ENCODE results near the gene MIR17HG.
A peak's percentile ranks its signal among the peaks of the same experiment; 100 is the strongest.

The MIR17HG gene

GRCh38 chr13:91401920-91402319, 54.4 kb downstream of the MIR17HG start:
- in situ Hi-C loops (cut with MboI; ENCODE audit: low pct_unique_long_range_greater_than_20kb, low sequenced_read_pairs), result no loop called here

More at GRCh38 chr13:91401920-91402319, 54.4 kb downstream of the MIR17HG start:
- peak; percentile 51 for DNase-seq

Data from KBM-7 (cell line).